ENCODE results near the gene ROBO1.

GRCh38 chr3:78721771-78722543, 1045.8 kb downstream of the ROBO1 start:
- TF ChIP-seq CTCF (IDR thresholded peaks at IDR 0.05) (no peak), EZH2 (IDR thresholded peaks at IDR 0.05; ENCODE audit: borderline replicate concordance, insufficient read depth, low read depth, low read length, poor library complexity, severe bottlenecking) (no peak)

Data from B cell (primary cell).